ENCODE measurements around the gene ACBD5.

The ACBD5 gene

GRCh38 chr10:27256299-27257189, 15.9 kb upstream of the ACBD5 start:
- DNase-seq (ENCODE audit: low read depth): no peak
- H3K4me3 ChIP-seq (replicated peaks; ENCODE audit: low read depth, low read length): no peak overlapping the region
- TF ChIP-seq, protein P1, sequence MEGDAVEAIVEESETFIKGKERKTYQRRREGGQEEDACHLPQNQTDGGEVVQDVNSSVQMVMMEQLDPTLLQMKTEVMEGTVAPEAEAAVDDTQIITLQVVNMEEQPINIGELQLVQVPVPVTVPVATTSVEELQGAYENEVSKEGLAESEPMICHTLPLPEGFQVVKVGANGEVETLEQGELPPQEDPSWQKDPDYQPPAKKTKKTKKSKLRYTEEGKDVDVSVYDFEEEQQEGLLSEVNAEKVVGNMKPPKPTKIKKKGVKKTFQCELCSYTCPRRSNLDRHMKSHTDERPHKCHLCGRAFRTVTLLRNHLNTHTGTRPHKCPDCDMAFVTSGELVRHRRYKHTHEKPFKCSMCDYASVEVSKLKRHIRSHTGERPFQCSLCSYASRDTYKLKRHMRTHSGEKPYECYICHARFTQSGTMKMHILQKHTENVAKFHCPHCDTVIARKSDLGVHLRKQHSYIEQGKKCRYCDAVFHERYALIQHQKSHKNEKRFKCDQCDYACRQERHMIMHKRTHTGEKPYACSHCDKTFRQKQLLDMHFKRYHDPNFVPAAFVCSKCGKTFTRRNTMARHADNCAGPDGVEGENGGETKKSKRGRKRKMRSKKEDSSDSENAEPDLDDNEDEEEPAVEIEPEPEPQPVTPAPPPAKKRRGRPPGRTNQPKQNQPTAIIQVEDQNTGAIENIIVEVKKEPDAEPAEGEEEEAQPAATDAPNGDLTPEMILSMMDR (IDR thresholded peaks at IDR 0.05; ENCODE audit: low read length, missing control alignments): no peak

- TF ChIP-seq, protein P1 (IDR thresholded peaks at IDR 0.05; ENCODE audit: low read length, missing control alignments): no peak
- DNase-seq (ENCODE audit: low read depth): no peak
- H3K4me3 ChIP-seq (replicated peaks; ENCODE audit: low read depth, low read length): no peak overlapping the region
Observed at GRCh38 chr10:27253576-27253975, 13.0 kb upstream of the ACBD5 start.

GRCh38 chr10:27252267-27253000, 11.8 kb upstream of the ACBD5 start:
- DNase-seq (ENCODE audit: low read depth): peak; percentile 69
- TF ChIP-seq, protein P1 (IDR thresholded peaks at IDR 0.05; ENCODE audit: low read length, missing control alignments): peak; percentile 11
- peak overlapping the region; percentile 55 for H3K4me3 ChIP-seq (replicated peaks; ENCODE audit: low read depth, low read length)

DNA sequence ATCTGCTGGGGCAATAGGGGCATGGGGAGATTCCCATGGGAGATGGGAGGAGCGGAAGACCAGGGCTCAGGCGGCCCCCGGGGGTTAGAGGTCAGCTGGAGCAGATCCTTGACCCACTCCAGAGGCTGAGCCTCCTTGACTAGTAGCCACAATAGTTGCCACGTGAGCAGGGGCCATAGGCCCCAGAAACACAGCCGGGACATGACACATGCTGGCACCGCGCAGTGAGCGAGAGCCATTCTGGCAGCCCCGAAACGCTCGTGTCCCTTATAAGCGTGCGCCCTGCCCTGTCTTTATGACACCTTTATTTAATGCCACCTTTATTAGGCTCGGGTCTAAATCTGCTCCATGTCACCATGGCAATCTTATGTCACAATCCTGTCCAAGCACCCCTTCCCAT, 11.0 kb upstream of the ACBD5 start:
- TF ChIP-seq, protein P1 (IDR thresholded peaks at IDR 0.05; ENCODE audit: low read length, missing control alignments): no peak
- H3K4me3 ChIP-seq (replicated peaks; ENCODE audit: low read depth, low read length): no peak overlapping the region
- no peak for DNase-seq (ENCODE audit: low read depth)

DNA sequence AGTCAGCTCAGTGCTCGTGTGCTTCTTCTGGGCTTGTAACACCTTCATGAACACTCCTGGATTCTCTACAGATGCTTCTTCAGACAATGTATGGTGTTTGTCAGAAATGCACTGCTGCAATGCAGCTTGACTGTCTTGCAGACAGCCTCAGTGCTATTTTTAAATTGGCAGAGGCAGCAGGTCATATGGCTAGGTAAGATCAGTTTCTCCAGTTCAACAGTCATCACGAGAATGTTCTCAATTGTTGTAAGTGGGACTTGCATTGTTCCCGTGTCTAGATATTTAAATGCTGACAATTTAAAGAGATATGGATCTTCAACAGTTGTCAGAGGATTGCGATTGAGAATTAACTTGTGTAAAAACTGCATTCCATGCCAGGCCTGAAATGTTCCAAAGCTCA, 7.6 kb upstream of the ACBD5 start:
- no peak for DNase-seq (ENCODE audit: low read depth)
- TF ChIP-seq, protein P1 (IDR thresholded peaks at IDR 0.05; ENCODE audit: low read length, missing control alignments): no peak

DNA sequence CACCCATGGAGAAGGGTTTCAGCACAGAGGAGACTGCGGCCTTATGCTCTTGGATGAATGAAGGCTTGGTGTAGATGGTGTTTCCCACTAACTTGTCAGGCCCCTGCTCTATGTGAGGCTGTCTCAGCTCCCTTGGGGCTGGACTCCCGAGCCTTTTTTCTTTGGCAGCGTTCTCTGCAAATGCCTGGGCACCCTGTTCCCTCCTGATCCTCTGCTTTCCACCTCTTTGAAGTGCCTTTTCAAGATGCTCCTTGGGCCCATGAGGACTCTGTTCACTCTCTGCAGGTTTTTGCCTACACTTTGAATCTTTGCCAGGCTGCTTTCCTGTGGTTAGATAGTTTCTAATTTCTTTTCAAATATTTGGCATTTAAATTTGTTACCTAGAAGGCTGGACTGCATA, 6.8 kb upstream of the ACBD5 start:
- no peak for DNase-seq (ENCODE audit: low read depth)
- H3K4me3 ChIP-seq (replicated peaks; ENCODE audit: low read depth, low read length): no peak overlapping the region
- TF ChIP-seq, protein P1 (IDR thresholded peaks at IDR 0.05; ENCODE audit: low read length, missing control alignments): no peak

More for the DNA sequence above, 7.6 kb upstream of the ACBD5 start:
- H3K4me3 ChIP-seq (replicated peaks; ENCODE audit: low read depth, low read length): no peak overlapping the region

Data from fibroblast of pulmonary artery (primary cell).